Fibroblast of gingiva (primary cell): ENCODE measurements around the gene FTO.
"Not testable (repeated sequence)": the region's sequence is repeated elsewhere in the genome, so short reads cannot be mapped to it uniquely, and the experiment has no call there.

ENCODE experiments used
- DNase-seq: peaks from one replicate; pipeline ENCODE4 v3.0.0-alpha.2; 2011; ENCODE audit warnings: low read depth

Gene FTO

DNA sequence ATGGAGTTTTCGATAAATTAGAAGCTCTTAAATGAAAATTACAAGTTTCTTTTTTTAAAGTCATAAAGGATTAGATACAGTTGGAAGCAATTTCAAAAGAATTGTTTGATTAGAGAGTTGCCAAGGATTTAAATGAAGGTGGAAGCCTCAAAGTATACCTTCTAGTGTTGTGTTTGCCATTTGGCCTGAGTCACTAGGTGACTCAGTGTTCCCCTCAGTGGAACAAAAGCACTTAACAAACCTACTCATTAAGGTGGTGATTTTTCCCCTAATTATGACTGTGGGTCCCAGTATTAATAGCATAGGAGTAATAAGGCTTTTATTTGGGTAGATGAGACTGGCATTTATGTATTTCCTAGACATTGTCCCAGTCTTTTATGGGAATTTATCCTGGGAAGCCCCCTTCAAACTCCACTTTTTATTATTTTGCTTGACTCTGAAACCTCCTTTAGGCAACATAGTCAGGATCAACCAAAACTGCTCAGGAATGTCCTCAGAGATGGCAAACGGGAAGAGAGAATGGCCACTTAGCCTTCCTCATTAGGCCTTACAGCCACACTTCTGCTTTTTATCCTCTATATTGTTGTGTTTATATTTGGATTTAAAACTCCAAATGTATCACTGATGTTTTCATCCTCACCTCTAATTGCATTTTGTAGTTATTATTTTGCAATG, 161.0 kb downstream of the FTO start:
- DNase-seq = no peak

DNA sequence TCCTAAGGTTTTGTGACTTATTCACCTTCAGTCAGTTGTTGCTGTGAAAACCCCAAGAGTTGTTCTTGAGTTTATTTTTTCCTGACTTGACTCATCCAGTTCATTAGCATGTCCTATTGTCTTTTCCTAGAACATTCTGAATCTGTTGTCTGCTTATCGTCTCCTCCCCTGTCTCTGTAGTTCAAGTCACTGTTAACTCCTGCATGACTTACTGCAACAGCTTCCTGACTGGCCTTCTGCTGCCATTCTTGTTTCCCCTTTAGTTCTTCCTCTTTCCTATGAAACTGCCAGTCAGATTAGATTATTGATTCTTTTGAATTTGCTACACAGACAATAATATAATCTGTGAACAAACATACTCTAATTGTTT, 161.5 kb downstream of the FTO start:
- no peak for DNase-seq

DNA sequence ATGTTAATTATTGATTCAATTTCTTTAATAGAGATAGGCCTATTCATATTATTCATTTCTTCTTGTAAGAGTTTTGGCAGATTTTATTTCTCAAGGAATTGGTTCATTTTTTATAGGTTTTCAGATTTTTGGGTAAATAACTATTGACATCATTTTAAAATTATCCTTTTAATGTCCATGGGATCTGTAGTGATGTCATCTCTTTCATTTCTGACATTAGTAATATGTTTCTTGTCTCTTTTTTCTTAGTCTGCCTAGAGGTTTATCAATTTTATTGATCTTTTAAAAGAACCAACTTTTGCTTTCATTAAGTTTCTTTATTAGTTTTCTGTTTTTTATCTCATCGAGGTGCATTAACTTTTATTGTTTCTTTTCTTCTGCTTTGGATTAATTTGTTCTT, 162.6 kb downstream of the FTO start:
- DNase-seq = no peak

DNA sequence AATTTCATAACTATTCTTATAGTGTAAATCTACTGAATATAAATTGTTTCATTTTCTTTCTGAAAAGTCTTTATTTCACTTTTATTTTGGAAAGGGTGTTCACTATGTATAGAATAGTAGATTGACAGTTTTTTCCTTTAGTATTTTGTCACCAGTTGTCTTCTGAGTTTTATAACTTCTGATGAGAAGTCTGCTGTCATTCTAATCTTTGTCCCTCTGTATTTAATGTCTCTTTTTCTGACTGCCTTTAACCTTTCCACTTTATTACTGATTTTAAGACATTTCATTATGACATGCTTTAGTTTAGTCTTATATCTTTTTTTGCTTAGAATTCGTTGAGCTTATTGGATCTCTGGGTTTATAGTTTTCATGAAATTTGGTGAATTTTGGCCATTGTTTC, 166.9 kb downstream of the FTO start:
- no peak for DNase-seq

DNA sequence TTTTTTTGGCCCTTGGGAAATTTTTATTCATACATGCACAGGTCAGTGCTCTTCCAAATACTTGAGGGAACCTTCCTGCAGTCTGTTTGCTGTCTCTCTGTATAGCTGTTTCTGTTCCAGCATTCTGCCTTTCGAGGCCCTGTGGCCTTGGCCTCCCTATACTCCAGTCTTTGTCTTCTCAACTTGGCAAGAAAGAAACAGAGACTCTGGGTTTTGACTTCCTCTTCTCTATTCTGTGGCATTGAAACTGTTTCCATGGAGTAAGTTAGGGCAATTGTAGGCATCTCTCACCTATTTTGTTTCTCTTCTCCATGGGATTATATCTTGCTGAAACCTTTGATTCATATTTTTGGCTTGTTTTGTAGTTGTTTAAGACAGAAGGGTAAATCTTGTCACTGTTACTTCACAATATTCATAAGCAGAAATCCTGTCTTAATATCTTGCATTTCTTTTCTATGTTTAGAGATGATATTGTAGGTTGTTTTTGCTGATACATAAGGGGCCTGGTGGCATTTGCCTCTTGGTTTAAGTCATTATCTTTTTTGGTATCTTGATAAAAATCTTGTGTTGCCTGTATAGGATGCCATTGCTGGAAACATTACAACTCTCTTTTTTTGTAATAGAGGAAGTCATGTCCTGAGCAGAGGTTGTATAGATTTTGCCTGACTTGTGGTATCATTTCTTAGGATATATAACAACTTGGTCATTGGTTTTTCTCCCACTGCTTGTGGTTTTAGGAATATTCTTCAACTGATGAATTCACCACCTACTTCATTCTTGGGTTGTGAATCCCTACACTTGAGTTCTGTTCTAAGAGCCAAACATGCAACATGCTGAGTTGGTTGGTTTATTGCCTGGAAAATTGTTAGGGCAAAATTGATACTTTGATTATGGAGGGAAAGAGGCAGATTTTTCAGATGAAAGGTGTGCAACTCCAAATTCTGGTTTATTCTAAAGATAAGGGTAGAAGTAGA, 168.6 kb downstream of the FTO start:
- DNase-seq = peak; percentile 41

DNA sequence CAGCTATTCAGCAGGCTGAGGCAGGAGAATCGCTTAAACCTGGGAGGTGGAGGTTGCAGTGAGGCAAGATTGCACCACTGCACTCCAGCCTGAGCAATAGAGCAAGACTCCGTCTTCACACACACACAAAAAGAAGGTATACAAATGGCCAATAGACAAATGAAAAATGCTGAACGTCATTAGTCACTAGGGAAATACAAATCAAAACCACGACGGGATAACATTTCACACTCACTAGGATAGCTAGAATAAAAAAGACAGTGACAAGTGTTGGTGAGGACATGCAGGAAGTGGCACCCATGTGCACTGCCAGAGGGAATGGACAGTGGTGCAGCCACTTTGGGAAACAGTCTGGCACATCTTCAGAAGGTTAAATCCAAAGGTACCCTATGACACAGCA, 172.9 kb downstream of the FTO start:
- DNase-seq = no peak

DNA sequence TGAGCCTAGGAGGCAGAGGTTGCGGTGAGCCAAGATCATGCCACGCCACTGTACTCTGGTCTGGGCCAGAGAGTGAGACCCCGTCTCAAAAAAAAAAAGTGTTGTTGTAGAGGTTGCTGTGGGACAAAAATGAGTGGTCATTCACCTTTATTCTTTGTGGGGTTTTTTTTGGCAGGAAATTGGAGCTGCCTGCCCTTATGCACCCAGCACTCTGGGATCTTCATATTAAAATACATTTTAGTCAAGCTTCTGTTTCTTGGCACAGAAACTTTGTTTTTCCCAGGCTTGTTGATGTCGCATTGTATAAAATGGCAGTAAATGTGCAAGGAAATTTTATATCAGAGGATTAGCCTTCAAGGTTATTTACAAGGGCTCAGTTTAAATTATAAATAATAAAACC, 174.3 kb downstream of the FTO start:
- DNase-seq = no peak

DNA sequence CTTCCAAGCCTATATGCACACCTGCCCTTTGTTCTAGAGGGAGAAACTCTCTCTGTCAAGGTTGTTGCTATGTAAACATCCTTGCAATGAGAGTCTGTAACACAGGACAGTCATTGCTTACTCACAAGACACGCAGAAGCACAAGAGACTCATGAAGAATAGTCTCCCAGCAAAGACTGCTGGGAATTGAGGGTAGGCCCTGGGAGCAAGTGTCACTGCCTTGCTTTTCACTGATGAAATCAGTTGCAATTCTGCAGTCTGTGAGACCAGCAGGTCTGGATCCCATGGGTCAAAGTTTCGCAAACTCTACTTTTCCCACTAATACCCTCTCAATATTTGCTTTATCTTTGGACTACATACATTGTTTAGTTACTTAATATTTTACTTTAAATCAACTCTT, 177.4 kb downstream of the FTO start:
- peak; percentile 73 for DNase-seq

DNA sequence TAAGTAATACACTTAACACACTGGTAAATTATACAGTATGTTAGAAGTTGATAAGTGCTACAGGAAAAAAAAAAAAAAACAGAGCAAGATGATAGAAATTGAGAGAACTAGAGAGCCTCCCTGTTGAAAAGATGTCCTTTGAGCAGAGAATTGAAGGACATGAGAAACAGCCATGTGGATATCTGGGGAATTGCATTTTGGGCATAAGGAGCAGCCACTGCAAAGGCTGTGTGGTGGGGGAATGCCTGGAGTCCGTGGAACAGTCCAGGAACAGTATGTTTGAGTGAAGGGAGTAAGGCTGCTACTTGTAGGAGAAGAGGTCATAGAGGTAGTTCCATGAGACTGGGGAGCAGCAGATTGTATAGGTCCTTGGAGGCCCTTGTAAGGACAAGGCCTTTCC, 178.4 kb downstream of the FTO start:
- no peak for DNase-seq

DNA sequence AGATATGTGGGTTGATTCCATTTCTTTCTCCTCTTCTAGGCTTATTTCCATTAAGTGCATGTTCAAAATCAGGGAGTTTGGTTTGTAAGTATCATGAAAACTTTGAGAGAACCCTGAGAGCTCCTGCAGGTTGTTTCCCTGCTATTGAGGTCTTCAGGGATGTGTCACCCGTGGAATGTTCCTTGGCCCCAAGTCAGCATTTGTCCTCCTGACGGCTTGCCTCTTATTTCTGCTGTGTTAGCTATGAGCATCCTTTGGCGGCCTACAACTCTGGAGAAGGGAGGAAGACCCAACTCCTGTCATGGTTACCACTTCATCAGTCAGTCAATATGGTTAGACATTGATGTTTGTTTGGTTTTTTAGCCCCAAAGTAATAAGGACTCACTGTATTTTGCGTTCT, 180.8 kb downstream of the FTO start:
- DNase-seq = no peak

DNA sequence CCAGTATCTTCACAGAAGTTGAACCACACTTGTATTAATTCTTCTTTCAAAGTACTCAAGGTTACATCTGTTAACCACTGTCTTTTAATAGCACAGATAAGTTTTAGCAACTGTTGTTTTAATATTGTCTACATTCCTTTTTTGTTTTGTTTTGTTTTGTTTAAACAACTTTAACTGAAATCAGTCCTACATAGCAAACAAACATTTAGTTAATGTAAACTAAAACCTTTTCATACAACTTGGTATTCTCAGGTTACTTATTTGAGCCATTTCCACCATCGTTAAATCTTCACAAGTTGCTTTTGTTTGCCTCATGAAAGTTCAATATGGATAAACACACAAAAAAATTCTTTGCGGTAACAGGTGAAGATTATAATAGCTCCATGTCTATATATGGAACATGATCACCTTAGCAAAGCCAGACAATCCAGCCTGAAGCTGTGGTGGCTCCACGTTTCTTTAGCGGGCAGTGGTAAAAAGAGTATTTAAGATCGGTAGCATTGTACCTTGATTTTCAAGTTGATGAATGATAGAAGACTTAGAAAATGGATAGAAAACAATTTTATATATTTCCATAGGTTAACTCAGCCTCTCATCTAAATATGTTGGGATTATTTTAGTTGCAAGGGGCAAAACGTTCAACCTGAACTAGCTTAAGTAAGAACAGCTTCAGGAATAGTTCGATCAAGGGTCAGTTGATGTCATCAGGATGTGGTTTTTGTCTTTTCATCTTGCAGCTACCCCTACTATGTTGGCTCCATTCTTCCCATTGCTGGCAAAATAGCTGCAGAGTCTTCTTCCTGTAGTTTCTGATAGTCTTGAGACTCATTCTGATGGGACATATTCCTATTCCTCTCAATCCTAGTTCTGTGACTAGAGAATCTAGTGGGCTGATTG, 182.8 kb downstream of the FTO start:
- no peak for DNase-seq

DNA sequence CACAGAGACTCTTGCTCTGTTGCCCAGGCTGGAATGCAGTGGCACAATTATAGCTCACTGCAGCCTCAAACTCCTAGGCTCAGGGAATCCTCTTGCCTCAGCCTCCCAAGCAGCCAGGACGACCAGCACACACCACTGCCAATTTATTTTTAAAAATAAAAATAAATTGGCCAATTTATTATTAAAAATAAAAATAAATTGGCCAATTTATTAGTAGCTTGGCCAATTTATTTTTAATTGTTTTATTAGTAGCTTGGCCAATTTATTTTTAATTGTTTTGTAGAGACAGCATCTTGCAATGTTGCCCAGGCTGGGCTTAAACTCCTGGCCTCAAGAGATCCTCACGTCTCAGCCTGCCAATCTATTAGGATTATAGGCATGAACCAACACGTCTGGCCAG, 184.3 kb downstream of the FTO start:
- DNase-seq = no peak

DNA sequence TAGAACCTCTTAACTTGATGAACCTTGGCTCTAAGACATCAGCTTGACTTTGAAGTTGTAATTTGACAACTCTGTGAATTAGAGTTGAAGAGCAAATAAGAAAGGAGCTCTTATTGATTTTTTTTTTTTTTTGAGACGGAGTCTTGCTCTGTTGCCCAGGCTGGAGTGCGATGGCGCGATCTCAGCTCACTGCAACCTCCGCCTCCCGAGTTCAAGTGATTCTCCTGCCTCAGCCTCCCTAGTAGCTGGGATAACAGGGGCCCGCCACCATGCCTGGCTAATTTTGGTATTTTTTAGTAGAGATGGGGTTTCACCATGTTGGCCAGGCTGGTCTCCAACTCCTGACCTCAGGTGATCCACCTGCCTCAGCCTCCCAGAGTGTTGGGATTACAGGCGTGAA, 186.9 kb downstream of the FTO start:
- DNase-seq = not testable (repeated sequence)

DNA sequence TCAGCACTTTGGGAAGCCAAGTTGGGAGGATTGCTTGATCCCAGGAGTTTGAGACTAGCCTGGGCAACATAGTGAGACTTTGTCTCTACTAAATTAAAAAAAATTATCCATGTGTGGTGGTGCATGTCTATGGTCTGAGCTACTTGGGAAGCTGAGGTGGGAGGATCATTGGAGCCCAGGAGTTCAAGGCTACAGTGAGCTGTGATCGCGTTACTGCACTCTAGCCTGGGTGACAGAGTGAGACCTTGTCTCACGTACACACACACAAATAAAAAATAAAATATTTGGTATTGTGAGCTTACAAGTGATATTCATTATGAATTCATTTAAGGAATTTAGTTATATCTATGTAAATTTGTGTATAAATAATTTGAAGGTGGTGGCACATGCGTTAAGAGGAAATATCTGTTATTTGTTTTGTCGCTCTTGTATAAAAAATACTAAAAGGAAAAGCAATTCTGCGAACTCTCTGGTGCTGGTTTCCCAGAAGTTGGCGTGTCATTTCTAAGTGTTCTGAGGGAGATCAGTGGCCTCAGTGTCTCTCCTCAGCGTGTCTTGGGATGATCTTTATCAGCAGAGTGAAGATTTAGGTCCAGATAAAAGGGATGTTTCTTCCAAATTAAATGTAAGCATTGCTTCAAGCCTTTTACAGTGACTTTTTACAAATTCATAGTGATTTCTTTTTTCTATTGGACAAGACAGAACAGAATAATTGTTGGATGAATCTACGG, 187.6 kb downstream of the FTO start:
- DNase-seq = no peak

DNA sequence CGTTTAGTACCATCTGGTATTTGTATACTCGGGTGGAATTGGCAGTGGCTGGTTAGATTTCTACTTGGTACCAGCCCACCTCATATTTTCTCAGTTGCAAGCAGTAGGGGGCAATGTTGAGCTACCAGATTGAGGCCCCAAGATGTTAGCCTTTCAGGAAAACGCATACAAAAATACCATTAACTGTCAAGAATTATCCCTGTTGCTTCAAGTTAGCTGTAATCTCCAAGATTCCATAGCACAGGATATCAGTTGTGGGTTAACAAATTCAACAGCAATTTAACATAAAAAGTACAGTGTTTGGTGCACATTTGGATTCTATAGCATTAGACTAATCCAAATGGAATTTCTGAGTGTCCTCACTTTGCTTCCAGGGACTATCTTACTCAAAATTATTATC, 188.2 kb downstream of the FTO start:
- DNase-seq = peak; percentile 62

DNA sequence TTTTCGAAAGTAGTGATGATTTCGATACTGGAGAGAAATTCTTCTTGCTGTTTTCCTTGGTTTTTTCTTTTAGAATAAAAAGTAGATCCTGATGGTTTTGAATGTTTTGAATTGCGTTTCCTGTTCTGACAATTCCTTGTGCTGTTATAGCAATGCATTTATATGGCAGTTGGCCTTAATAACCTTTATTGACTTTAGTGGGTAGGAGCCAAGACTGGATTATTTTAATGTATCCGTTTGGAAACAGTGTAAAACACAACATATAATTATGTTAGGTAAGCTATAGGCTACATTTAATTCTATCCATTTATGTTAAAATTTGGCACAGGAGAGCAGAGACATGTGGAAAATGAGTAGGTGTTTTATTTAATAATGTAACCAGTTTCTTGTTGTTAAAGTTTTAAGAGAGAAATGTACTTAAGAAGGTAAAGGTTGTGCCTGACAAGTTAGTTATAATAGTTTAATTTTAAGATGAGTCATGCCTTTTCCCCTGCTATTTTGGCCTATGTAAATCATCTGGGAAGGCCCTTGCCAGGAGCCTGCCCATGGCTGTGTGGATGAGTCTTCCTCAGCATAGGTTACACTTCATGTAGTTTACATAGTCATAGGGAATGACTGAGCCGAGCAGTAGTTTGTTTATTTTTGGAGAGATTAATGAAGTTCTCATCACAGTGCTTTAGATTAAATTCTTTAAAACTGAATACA, 189.9 kb downstream of the FTO start:
- DNase-seq = peak; percentile 65

DNA sequence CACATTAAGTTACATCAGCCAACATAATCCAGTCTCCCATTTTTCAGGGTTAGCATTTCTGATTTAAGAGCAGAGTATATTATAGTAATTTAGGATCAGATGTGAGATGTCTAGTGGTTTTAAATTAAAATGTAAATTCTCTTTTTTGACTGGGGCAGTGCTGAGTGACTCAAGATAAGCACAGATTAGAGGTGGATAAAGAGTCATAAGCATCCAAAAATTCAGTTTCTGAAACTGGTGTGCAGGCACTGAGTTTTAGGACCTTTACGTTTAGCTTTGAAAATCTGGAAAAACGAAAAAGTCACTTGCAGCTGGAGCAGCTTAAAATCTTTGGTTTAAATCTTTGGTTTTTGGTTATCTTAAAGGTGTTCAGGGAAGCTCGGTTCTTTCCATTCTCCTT, 190.7 kb downstream of the FTO start:
- DNase-seq = no peak

DNA sequence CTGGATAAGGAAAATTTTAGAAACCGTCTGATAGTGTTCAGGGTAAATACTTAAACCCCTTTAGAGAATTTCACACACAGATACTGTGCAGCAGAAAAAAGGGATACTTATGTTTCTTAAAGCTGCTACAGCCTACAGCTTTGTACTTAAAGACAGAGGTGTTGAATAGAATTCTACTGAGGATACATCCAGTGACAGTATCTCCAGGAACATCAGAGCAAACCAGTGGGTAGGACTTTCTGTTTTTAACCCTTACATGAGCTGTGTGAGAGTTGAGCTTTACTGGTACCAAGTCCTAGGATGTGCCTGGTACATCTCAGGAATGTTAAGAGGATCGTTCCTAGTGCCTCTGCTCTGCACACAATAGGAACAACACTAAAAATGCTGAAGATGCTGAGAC, 191.5 kb downstream of the FTO start:
- DNase-seq = no peak

DNA sequence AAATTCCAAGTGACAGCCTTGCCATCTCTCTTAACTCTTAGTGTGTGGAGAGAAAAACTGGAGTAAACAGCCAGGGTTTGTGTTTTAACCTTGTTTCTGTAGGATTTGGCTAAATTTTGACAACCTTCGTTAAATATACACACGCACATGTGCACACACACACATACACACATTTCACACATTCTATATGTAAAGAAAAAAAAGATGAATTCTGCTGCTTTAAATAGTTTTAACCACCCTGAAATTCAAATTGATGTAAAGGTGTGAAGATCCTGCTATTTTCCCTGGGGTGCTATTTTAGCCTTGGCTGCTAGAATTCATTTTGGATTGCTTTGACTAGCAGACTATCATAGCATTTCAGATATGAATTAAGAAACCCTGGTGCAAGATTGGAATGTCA, 191.9 kb downstream of the FTO start:
- DNase-seq = no peak

DNA sequence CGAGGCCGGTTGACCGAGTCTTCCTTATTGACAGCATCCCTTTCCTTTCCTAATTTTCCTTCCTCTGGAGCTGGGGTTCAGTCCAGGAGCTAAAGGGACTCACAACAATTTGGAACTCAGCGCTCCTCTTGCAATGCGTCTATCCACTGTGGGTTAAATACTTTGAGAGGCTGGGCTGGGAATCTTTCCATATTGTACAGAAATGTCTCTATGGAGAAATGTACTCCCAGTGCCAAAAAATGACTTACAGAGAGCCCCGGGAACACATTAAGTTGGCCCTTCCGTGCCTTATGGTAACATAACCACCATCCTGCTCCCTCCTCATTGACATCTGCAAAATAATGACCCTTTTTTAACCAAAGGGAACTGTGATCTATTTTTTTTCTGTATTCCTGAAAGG, 192.8 kb downstream of the FTO start:
- no peak for DNase-seq

DNA sequence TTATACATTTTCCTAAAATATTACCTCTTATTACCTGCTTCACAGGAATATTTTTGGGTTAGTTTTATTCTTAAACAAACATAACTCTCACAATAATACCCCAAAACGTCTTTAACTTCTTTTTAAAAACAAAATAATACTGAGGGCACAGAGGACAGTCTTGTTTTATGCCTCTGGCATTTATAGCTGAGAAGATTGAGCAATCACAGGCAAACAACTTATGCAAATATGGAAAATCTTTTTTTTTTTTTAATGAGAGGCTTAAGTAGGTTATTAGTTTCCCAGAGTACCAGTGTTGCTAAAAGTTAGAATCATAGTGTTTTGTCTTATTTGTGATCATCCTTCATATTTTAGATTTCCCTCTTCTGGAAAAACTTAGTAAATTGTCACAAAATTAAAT, 195.0 kb downstream of the FTO start:
- DNase-seq = peak; percentile 53
